GM21576 (cell line): ENCODE results near the gene ABCB1.

ENCODE experiments used
- ATAC-seq: cut with Tn5 transposase; IDR thresholded peaks from one replicate; pipeline ENCODE4 v1.9.1; 2021; ENCODE audit warnings: mild to moderate bottlenecking, moderate library complexity; ENCODE audit not compliant: unreplicated experiment

ABCB1 gene

GRCh38 chr7:87517136-87517815 is 83.4 kb downstream of the ABCB1 start:
- no peak for ATAC-seq

- ATAC-seq: no peak
These were observed 86.8 kb downstream of the ABCB1 start for GRCh38 chr7:87513735-87514335.

- no peak for ATAC-seq
These were observed 87.8 kb downstream of the ABCB1 start for GRCh38 chr7:87512906-87513305.

GRCh38 chr7:87511510-87511909 is 89.2 kb downstream of the ABCB1 start:
- no peak for ATAC-seq

- no peak for ATAC-seq
These were observed 90.2 kb downstream of the ABCB1 start for GRCh38 chr7:87510411-87510875.

GRCh38 chr7:87507446-87507845 is 93.2 kb downstream of the ABCB1 start:
- no peak for ATAC-seq

GRCh38 chr7:87506246-87507180 is 94.2 kb downstream of the ABCB1 start:
- ATAC-seq: no peak

GRCh38 chr7:87505557-87506245 is 95.0 kb downstream of the ABCB1 start:
- ATAC-seq: peak; percentile 58

GRCh38 chr7:87505122-87505521 is 95.6 kb downstream of the ABCB1 start:
- ATAC-seq: no peak

- no peak for ATAC-seq
These were observed 101.2 kb downstream of the ABCB1 start for GRCh38 chr7:87499494-87499893.

- ATAC-seq: no peak
These were observed 101.8 kb downstream of the ABCB1 start for GRCh38 chr7:87498893-87499292.

- no peak for ATAC-seq
These were observed 103.2 kb downstream of the ABCB1 start for GRCh38 chr7:87497482-87497881.

GRCh38 chr7:87495366-87495765 is 105.3 kb downstream of the ABCB1 start:
- ATAC-seq: no peak

GRCh38 chr7:87494454-87494853 is 106.2 kb downstream of the ABCB1 start:
- ATAC-seq: no peak

- ATAC-seq: no peak
These were observed 117.6 kb downstream of the ABCB1 start for GRCh38 chr7:87483131-87483530.

GRCh38 chr7:87482115-87482514 is 118.6 kb downstream of the ABCB1 start:
- no peak for ATAC-seq

- ATAC-seq: no peak
These were observed 120.3 kb downstream of the ABCB1 start for GRCh38 chr7:87480386-87480785.

- no peak for ATAC-seq
These were observed 120.7 kb downstream of the ABCB1 start for GRCh38 chr7:87479951-87480350.

- no peak for ATAC-seq
These were observed 124.5 kb downstream of the ABCB1 start for GRCh38 chr7:87476179-87476557.

GRCh38 chr7:87475359-87476178 is 125.1 kb downstream of the ABCB1 start, which contains the start of gene ABCB4:
ABCB4 (minus strand) TSS chr7:87475680; CDS start chr7:87475465, 215 bp downstream.
- ATAC-seq: no peak
